Lung (tissue), 12 donors: ENCODE results near the gene ITPK1. TPM values are rescaled to one million over a fixed set of nuclear protein-coding genes. Genes with fewer than 3 reads are reported as not detected.

Experiments used
- ATAC-seq: fragments of 200-7000 bp; cut with Tn5 transposase; one replicate; pipeline ENCODE4 v1.9.1; 2020; ENCODE audit warnings: moderate number of reproducible peaks; ENCODE audit not compliant: insufficient read depth, low FRiP score
- DNase-seq, 3 donors: peaks; one replicate each; pipeline ENCODE4 v3.0.0-alpha.2; 2013 to 2017
- H3K27ac ChIP-seq, 2 donors: one replicate each; pipeline ENCODE4 v1.5.1; 2013; ENCODE audit warnings: mild to moderate bottlenecking in 2 of 2, moderate library complexity in 2 of 2, control low read depth in 1 of 2, inconsistent platforms in 1 of 2, low read depth in 1 of 2, low read length in 1 of 2
- H3K27me3 ChIP-seq, 3 donors: one replicate each; pipeline ENCODE4 v1.5.1; 2013; ENCODE audit warnings: low read length in 2 of 3; ENCODE audit not compliant: control insufficient read depth in 3 of 3, insufficient read depth in 3 of 3
- H3K36me3 ChIP-seq, 4 donors: one replicate each; pipeline ENCODE4 v1.5.1; 2013; ENCODE audit warnings: low read length in 4 of 4, mild to moderate bottlenecking in 1 of 4, moderate library complexity in 1 of 4; ENCODE audit not compliant: control insufficient read depth in 4 of 4, insufficient read depth in 4 of 4
- H3K4me1 ChIP-seq, 5 donors: one replicate each; pipeline ENCODE4 v1.5.1; 2013; ENCODE audit warnings: low read length in 5 of 5, mild to moderate bottlenecking in 2 of 5, moderate library complexity in 1 of 5; ENCODE audit not compliant: control insufficient read depth in 5 of 5, insufficient read depth in 5 of 5
- H3K4me3 ChIP-seq: one replicate; pipeline ENCODE4 v1.5.1; 2013; ENCODE audit warnings: mild to moderate bottlenecking, control low read depth, moderate library complexity
- H3K9ac ChIP-seq, 2 donors: one replicate each; pipeline ENCODE4 v1.5.1; 2013; ENCODE audit warnings: low read length in 2 of 2, control low read depth in 1 of 2; ENCODE audit not compliant: insufficient read depth in 1 of 2
- H3K9me3 ChIP-seq, 4 donors: one replicate each; pipeline ENCODE4 v1.5.1; 2013; ENCODE audit warnings: low read length in 3 of 4, mild to moderate bottlenecking in 1 of 4, moderate library complexity in 1 of 4; ENCODE audit not compliant: control insufficient read depth in 4 of 4, insufficient read depth in 3 of 4
- CTCF ChIP-seq: IDR thresholded peaks from 2 replicates; pipeline ENCODE4 v1.5.1; 2012; ENCODE audit warnings: mild to moderate bottlenecking; ENCODE audit errors: control extremely low read depth, extremely low read depth
- WGBS, 2 donors: extraction: QIAGEN DNeasy Blood & Tissue Kit; methylation state at CpG; one replicate each; pipeline ENCODE4 v1.1.7; 2013; 5-methylcytosine and 5-hydroxymethylcytosine counted together
- polyA plus RNA-seq, 2 donors: library from polyadenylated mRNA; stranded (reverse); fragments of 200-250 nt; gene quantifications; one replicate each; pipeline ENCODE4 v1.2.1, GENCODE V29; 2013
- total RNA-seq, 2 donors: library from RNA; depleted of rRNA in 1 of 2; stranded (reverse); fragments of >200 nt in 1 of 2; gene quantifications; one replicate each; pipeline ENCODE4 v1.2.1, GENCODE V29; 2014 to 2021
- donor health status: control.
- donor health status: control.
- donor health status: Bipolar disorder and iron deficiency.
- donor health status: healthy.
- donor health status: DM: yes; HTN: yes; CAD: no.

Gene ITPK1
- total and polyA plus RNA-seq, 4 donors = 17.5 to 99.4 (median 45.3) TPM

GRCh38 chr14:93032421-93032936 lies 83.2 kb downstream of the ITPK1 start:
- no peak overlapping the region for H3K4me3 ChIP-seq
- no peak overlapping the region for H3K9ac ChIP-seq
- WGBS, 2 donors = 54 to 55% methylated on average over 11 of the region's 11 CpGs
- peak; percentile 64 for ATAC-seq
- no peaks in the 10 kb centered on the region for H3K9me3 ChIP-seq
- H3K27ac ChIP-seq = no peak overlapping the region
- H3K4me1 ChIP-seq = peaks cover 0 to 31% (median 14%) of the 10 kb centered on the region in 5 donors
- peaks cover 0 to 2% (median 0%) of the 10 kb centered on the region in 4 donors for H3K36me3 ChIP-seq
- DNase-seq = no peak
- no peaks in the 10 kb centered on the region for H3K27me3 ChIP-seq
- no peak for TF ChIP-seq CTCF

- Histone ChIP-seq H3K27ac (no peak overlapping the region), H3K4me3 (no peak overlapping the region), H3K36me3 (peaks cover 0 to 2% (median 0%) of the 10 kb centered on the region in 4 donors), H3K9me3 (no peaks in the 10 kb centered on the region), H3K9ac (no peak overlapping the region), H3K4me1 (peaks cover 0 to 26% (median 6%) of the 10 kb centered on the region in 5 donors), H3K27me3 (no peaks in the 10 kb centered on the region)
- no peak for ATAC-seq
- no peak for TF ChIP-seq CTCF
- DNase-seq = no peak
- 82 to 86% methylated on average over 15 of the region's 15 CpGs for WGBS, 2 donors
These were observed 84.0 kb downstream of the ITPK1 start for GRCh38 chr14:93031505-93032315.

GRCh38 chr14:93030761-93031160 lies 85.0 kb downstream of the ITPK1 start:
- ATAC-seq (no peak), DNase-seq (no peak)
- peaks cover 0 to 25% (median 3%) of the 10 kb centered on the region in 5 donors for H3K4me1 ChIP-seq
- H3K9me3 ChIP-seq = no peaks in the 10 kb centered on the region
- no peak for TF ChIP-seq CTCF
- no peaks in the 10 kb centered on the region for H3K27me3 ChIP-seq
- no peak overlapping the region for H3K9ac ChIP-seq
- 81 to 85% methylated on average over 10 of the region's 10 CpGs for WGBS, 2 donors
- H3K36me3 ChIP-seq = peaks cover 0 to 2% (median 0%) of the 10 kb centered on the region in 4 donors
- no peak overlapping the region for H3K27ac ChIP-seq
- no peak overlapping the region for H3K4me3 ChIP-seq
